ENCODE measurements around the gene ZNF83.
"Not testable (repeated sequence)": the region's sequence is repeated elsewhere in the genome, so short reads cannot be mapped to it uniquely, and the experiment has no call there.

- not testable (repeated sequence) for TF ChIP-seq CTCF, POLR2A (IDR thresholded peaks at IDR 0.05)
Measured at GRCh38 chr19:52675239-52675638, 37.1 kb upstream of the ZNF83 start.

Measured in right lobe of liver (tissue), 4 donors.